Brain microvascular endothelial cell (primary cell): ENCODE measurements around the gene AHRR.

Source experiments
- DNase-seq: peaks from one replicate; pipeline ENCODE4 v3.0.0-alpha.2; 2020
- H3K27ac ChIP-seq: fragments of 250-450 bp; sonication (Bioruptor Pico); 2 replicates; pipeline ENCODE4 v1.5.1; 2020; ENCODE audit warnings: mild to moderate bottlenecking, moderate library complexity
- H3K27me3 ChIP-seq: fragments of 250-450 bp; sonication (Bioruptor Pico); replicated peaks from 2 replicates; pipeline ENCODE4 v1.5.1; 2020; ENCODE audit warnings: mild to moderate bottlenecking
- H3K36me3 ChIP-seq: fragments of 250-450 bp; sonication (Bioruptor Pico); replicated peaks from 2 replicates; pipeline ENCODE4 v1.5.1; 2020; ENCODE audit warnings: mild to moderate bottlenecking
- H3K4me3 ChIP-seq: 2 replicates; pipeline ENCODE4 v1.5.1; 2011; ENCODE audit warnings: low read depth, mild to moderate bottlenecking, control low read depth, low read length, moderate library complexity
- CTCF ChIP-seq: IDR thresholded peaks from 2 replicates; pipeline ENCODE4 v1.5.1; 2011; ENCODE audit warnings: low read depth, mild to moderate bottlenecking, moderate library complexity, low read length, control low read depth, inconsistent platforms; ENCODE audit errors: missing control alignments
- in situ Hi-C: cut with HindIII; loops from 2 replicates; pipeline ENCODE4 v1.10.0; 2017; ENCODE audit warnings: low sequenced_read_pairs, low pct_ligation_motif_present

The AHRR gene

GRCh38 chr5:478369-478981 is 157.0 kb downstream of the AHRR start:
- H3K27me3 ChIP-seq, result peaks cover 32% of the 10 kb centered on the region
- DNase-seq, result no peak
- H3K4me3 ChIP-seq, result no peak overlapping the region
- H3K27ac ChIP-seq, result no peak overlapping the region
- no peak for TF ChIP-seq CTCF
- no peaks in the 10 kb centered on the region for H3K36me3 ChIP-seq
- in situ Hi-C loops, result no loop called here

GRCh38 chr5:478982-479535 is 157.5 kb downstream of the AHRR start:
- no peak overlapping the region for H3K27ac ChIP-seq
- H3K4me3 ChIP-seq, result no peak overlapping the region
- in situ Hi-C loops, result no loop called here
- DNase-seq, result no peak
- TF ChIP-seq CTCF, result no peak
- H3K27me3 ChIP-seq, result peaks cover 30% of the 10 kb centered on the region
- no peaks in the 10 kb centered on the region for H3K36me3 ChIP-seq

- H3K27me3 ChIP-seq, result peaks cover 29% of the 10 kb centered on the region
- H3K36me3 ChIP-seq, result no peaks in the 10 kb centered on the region
- H3K27ac ChIP-seq, result no peak overlapping the region
- TF ChIP-seq CTCF, result no peak
- H3K4me3 ChIP-seq, result no peak overlapping the region
- DNase-seq, result no peak
- in situ Hi-C loops, result no loop called here
These were observed 158.2 kb downstream of the AHRR start for GRCh38 chr5:479566-480319.

GRCh38 chr5:481347-481746 is 159.8 kb downstream of the AHRR start:
- Histone ChIP-seq H3K36me3 (no peaks in the 10 kb centered on the region), H3K27me3 (peaks cover 13% of the 10 kb centered on the region)
- TF ChIP-seq CTCF, result no peak

GRCh38 chr5:482021-482420 is 160.5 kb downstream of the AHRR start:
- no peak for DNase-seq
- Histone ChIP-seq H3K27ac (no peak overlapping the region), H3K4me3 (no peak overlapping the region), H3K27me3 (peaks cover 6% of the 10 kb centered on the region), H3K36me3 (no peaks in the 10 kb centered on the region)
- TF ChIP-seq CTCF, result no peak
- in situ Hi-C loops, result no loop called here

More at GRCh38 chr5:481347-481746, 159.8 kb downstream of the AHRR start:
- no peak overlapping the region for H3K27ac ChIP-seq
- DNase-seq, result no peak
- H3K4me3 ChIP-seq, result no peak overlapping the region
- in situ Hi-C loops, result no loop called here

GRCh38 chr5:482506-482905 is 161.0 kb downstream of the AHRR start:
- Histone ChIP-seq H3K27ac (no peak overlapping the region), H3K36me3 (no peaks in the 10 kb centered on the region), H3K4me3 (no peak overlapping the region), H3K27me3 (peaks cover 3% of the 10 kb centered on the region)
- in situ Hi-C loops, result no loop called here
- no peak for TF ChIP-seq CTCF
- no peak for DNase-seq
